Epithelial cell of proximal tubule (primary cell): ENCODE results near the gene CGB2. TPM values are rescaled to one million over a fixed set of nuclear protein-coding genes. Genes with fewer than 3 reads are reported as not detected.

Experiments used
- DNase-seq: peaks from one replicate; pipeline ENCODE4 v3.0.0-alpha.2; 2011; ENCODE audit warnings: low read depth
- H3K4me3 ChIP-seq: 2 replicates; pipeline ENCODE4 v1.5.1; 2011; ENCODE audit warnings: low read depth, mild to moderate bottlenecking, low read length
- CTCF ChIP-seq: conservative IDR thresholded peaks from 2 replicates; pipeline ENCODE4 v1.5.1; 2012; ENCODE audit warnings: low read depth, mild to moderate bottlenecking, low read length
- total RNA-seq: library from RNA; depleted of rRNA; stranded (reverse); fragments of >200 nt; gene quantifications from 2 replicates; pipeline ENCODE4 v1.2.3, GENCODE V29; 2015

Gene CGB2
- total RNA-seq, 1 donor from 2014 or later: not detected

- no peak for TF ChIP-seq CTCF
- DNase-seq: no peak
- H3K4me3 ChIP-seq: no peak overlapping the region
Measured at GRCh38 chr19:49064029-49064629, 32.4 kb downstream of the CGB2 start.

GRCh38 chr19:49064768-49065611 lies 33.3 kb downstream of the CGB2 start, which contains the start of gene NTF4:
Gene NTF4, minus strand, starts transcription at chr19:49064818. Its CDS starts 2,821 bp downstream, at chr19:49061997.
- TF ChIP-seq CTCF: no peak
- no peak within 1 kb of the TSS for H3K4me3 ChIP-seq
- DNase-seq: no peak

- no peak for TF ChIP-seq CTCF
- H3K4me3 ChIP-seq: no peak overlapping the region
- DNase-seq: no peak
Measured at GRCh38 chr19:49065905-49066512, 34.3 kb downstream of the CGB2 start.

GRCh38 chr19:49067554-49067953 lies 35.9 kb downstream of the CGB2 start:
- DNase-seq: no peak
- no peak overlapping the region for H3K4me3 ChIP-seq
- no peak for TF ChIP-seq CTCF

GRCh38 chr19:49069026-49069425 lies 37.3 kb downstream of the CGB2 start:
- no peak for TF ChIP-seq CTCF
- no peak overlapping the region for H3K4me3 ChIP-seq

GRCh38 chr19:49070416-49070815 lies 38.7 kb downstream of the CGB2 start:
- no peak for DNase-seq
- no peak overlapping the region for H3K4me3 ChIP-seq

More at GRCh38 chr19:49069026-49069425, 37.3 kb downstream of the CGB2 start:
- no peak for DNase-seq

More at GRCh38 chr19:49070416-49070815, 38.7 kb downstream of the CGB2 start:
- no peak for TF ChIP-seq CTCF
